GM21526 (cell line): ENCODE data around the gene TUBB.
A peak's percentile ranks its signal among the peaks of the same experiment; 100 is the strongest.

ENCODE experiments used
- ATAC-seq: cut with Tn5 transposase; IDR thresholded peaks from one replicate; pipeline ENCODE4 v1.9.1; 2021; ENCODE audit warnings: moderate library complexity; ENCODE audit not compliant: unreplicated experiment, low FRiP score

Gene TUBB

GRCh38 chr6:30732237-30732943 is 12.2 kb downstream of the TUBB start:
- ATAC-seq, result no peak

GRCh38 chr6:30735668-30736314 is 15.6 kb downstream of the TUBB start:
- ATAC-seq, result no peak

GRCh38 chr6:30738532-30738931 is 18.4 kb downstream of the TUBB start:
- ATAC-seq, result no peak

GRCh38 chr6:30740540-30740870 is 20.4 kb downstream of the TUBB start:
- ATAC-seq, result no peak

GRCh38 chr6:30741063-30741779 is 21.1 kb downstream of the TUBB start:
- no peak for ATAC-seq

- no peak for ATAC-seq
These were observed 21.7 kb downstream of the TUBB start for GRCh38 chr6:30741789-30742315.

GRCh38 chr6:30742316-30743098 is 22.4 kb downstream of the TUBB start, which contains the start of gene FLOT1:
FLOT1 (minus strand) TSS chr6:30742687; CDS start chr6:30742189, 498 bp downstream.
- ATAC-seq, result peak; percentile 57

- ATAC-seq, result peak; percentile 10
These were observed 23.2 kb downstream of the TUBB start for GRCh38 chr6:30743099-30744053.

- ATAC-seq, result no peak
These were observed 24.1 kb downstream of the TUBB start, which contains the start of gene IER3 for GRCh38 chr6:30744054-30744805. IER3 (minus strand) TSS chr6:30744547; CDS start chr6:30744518, 29 bp downstream.

- ATAC-seq, result no peak
These were observed 27.1 kb downstream of the TUBB start for GRCh38 chr6:30747300-30747687.

GRCh38 chr6:30747902-30748769 is 28.0 kb downstream of the TUBB start:
- no peak for ATAC-seq

GRCh38 chr6:30748851-30749540 is 28.8 kb downstream of the TUBB start:
- ATAC-seq, result no peak

GRCh38 chr6:30749554-30750378 is 29.6 kb downstream of the TUBB start:
- ATAC-seq, result no peak

- ATAC-seq, result no peak
These were observed 30.2 kb downstream of the TUBB start for GRCh38 chr6:30750379-30750668.

- no peak for ATAC-seq
These were observed 32.2 kb downstream of the TUBB start for GRCh38 chr6:30752157-30752927.

GRCh38 chr6:30754631-30755030 is 34.5 kb downstream of the TUBB start:
- ATAC-seq, result no peak
